ENCODE results near the gene IGSF9. TPM values are rescaled to one million over a fixed set of nuclear protein-coding genes. Genes with fewer than 3 reads are reported as not detected.

IGSF9 gene
- total and polyA plus RNA-seq, 2 of the 4 experiments (the other 2 are of a cell fraction), result 0.05 TPM; not detected in 1

DNA sequence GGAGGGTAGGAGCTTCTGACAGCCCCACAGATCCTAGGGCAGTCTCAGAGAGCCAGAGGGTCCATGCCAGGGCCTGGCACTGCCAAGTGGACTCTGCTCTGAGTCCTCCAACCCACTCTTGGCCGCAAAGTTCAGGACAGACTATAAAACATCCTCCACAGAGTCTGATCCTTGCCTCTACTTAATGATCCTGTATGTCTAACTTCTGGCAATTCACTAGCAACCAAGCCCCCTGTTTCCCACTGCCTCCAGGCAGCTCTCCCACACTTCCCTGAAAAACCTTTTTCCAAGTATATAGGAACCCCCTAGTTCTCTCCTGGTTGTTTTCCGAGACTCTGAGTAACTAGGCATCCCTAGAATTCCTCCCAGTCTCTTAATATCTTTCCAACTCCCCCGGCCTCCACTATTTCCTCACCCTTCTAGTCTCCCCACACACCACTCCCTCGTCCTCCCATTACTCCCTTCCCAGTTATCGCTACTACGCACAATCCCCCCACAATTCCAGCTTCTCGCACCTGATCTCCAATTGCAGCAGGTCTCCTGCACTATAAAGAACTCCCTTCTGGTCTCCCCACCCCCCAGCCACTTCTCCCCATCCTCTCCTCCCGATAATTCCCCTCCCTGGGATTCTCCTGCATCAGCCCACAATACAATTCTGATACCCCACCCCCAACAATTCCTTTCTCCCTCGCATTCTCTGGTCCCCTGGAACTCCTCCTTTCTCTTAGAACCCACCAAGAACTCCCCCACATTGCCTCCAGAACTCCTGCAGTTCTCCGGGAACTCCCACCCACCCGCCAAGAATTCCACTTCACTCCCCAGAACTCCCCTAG lies 574 bp downstream of the IGSF9 start (continued):
- TF ChIP-seq MAFK (IDR thresholded peaks at IDR 0.05; ENCODE audit: low read depth, low read length), result no peak

DNA sequence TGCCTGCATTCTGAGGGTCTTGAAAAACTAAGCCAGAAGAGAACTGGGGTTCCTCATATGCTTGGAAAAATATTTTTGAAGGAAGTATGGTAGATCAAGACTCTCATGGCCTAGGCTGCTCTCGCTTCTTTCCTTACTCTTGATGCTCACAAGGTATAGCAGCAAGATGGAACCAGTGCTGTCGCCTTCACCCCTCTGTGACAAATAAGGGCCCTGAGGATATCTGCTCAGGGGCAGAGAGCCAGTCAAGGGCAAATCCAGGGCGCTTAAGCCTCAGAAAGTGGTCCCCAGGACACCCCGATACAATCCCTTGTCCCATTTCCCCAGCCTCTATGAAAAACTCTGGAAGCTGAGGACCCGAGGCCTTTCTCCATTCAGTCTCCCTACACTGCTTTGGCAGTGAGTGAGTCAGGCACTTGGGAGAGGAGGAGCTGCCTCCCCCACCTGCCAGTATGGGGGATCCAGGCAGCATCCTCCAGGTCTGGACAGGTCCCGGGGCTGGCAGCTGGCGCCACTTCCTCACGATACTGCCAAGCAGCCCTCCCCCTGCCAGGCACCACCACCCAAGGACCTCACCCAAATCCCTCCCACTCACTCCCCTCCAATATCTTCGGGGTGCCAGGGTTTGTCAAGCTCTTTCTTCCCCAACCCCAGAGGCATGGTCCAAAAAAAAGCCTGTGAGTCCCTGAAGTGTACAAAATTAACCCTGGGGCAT lies 1.3 kb downstream of the IGSF9 start:
- intact Hi-C loops (cut with micrococcal nuclease) (loop anchor here (2.0 to 10.0 kb wide), 2 partner anchors 63 to 431 kb away; no protein-coding TSS in a partner anchor), dilution Hi-C loops (cut with HindIII; ENCODE audit: low sequenced_read_pairs, unreplicated experiment) (no loop called here), in situ Hi-C loops (cut with MboI; ENCODE audit: low sequenced_read_pairs) (no loop called here)
- no peaks in the 10 kb centered on the region for H3K9me1 ChIP-seq (ENCODE audit: insufficient read depth, low read length)
- H3K36me3 ChIP-seq (ENCODE audit: control insufficient read depth, insufficient read depth, low read length), result no peaks in the 10 kb centered on the region
- no peak overlapping the region for H3K23ac ChIP-seq (ENCODE audit: low read depth, low read length)
- POLR2A ChIA-PET (ENCODE audit: unreplicated experiment), result no interaction called here
- no peak for TF ChIP-seq MAFK (IDR thresholded peaks at IDR 0.05; ENCODE audit: low read depth, low read length)
- no peak for TF ChIP-seq SMC3 (IDR thresholded peaks at IDR 0.05; ENCODE audit: low read depth, low read length)
- TF ChIP-seq MAZ (IDR thresholded peaks at IDR 0.05; ENCODE audit: borderline replicate concordance, low read depth, low read length), result no peak
- TF ChIP-seq FOS (IDR thresholded peaks at IDR 0.05; ENCODE audit: low read depth, low read length), result no peak
- TF ChIP-seq, protein P1, sequence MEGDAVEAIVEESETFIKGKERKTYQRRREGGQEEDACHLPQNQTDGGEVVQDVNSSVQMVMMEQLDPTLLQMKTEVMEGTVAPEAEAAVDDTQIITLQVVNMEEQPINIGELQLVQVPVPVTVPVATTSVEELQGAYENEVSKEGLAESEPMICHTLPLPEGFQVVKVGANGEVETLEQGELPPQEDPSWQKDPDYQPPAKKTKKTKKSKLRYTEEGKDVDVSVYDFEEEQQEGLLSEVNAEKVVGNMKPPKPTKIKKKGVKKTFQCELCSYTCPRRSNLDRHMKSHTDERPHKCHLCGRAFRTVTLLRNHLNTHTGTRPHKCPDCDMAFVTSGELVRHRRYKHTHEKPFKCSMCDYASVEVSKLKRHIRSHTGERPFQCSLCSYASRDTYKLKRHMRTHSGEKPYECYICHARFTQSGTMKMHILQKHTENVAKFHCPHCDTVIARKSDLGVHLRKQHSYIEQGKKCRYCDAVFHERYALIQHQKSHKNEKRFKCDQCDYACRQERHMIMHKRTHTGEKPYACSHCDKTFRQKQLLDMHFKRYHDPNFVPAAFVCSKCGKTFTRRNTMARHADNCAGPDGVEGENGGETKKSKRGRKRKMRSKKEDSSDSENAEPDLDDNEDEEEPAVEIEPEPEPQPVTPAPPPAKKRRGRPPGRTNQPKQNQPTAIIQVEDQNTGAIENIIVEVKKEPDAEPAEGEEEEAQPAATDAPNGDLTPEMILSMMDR (conservative IDR thresholded peaks at IDR 0.05; ENCODE audit: low read depth, low read length), result no peak
- no peak for TF ChIP-seq RCOR1 (IDR thresholded peaks at IDR 0.05; ENCODE audit: insufficient replicate concordance, low read length)
- TF ChIP-seq BHLHE40 (IDR thresholded peaks at IDR 0.05; ENCODE audit: low read depth, low read length), result no peak
- TF ChIP-seq RAD21 (IDR thresholded peaks at IDR 0.05; ENCODE audit: low read length), result no peak
- no peak for TF ChIP-seq CHD1 (IDR thresholded peaks at IDR 0.05; ENCODE audit: low read depth, low read length)
- TF ChIP-seq, protein P2, sequence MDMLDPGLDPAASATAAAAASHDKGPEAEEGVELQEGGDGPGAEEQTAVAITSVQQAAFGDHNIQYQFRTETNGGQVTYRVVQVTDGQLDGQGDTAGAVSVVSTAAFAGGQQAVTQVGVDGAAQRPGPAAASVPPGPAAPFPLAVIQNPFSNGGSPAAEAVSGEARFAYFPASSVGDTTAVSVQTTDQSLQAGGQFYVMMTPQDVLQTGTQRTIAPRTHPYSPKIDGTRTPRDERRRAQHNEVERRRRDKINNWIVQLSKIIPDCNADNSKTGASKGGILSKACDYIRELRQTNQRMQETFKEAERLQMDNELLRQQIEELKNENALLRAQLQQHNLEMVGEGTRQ (IDR thresholded peaks at IDR 0.05; ENCODE audit: low read depth, low read length), result no peak
- DNase-seq, result no peak
- H2BK120ac ChIP-seq (ENCODE audit: low read depth, low read length), result no peak overlapping the region
- H3K14ac ChIP-seq (replicated peaks; ENCODE audit: low read depth, low read length), result no peak overlapping the region
- H3K56ac ChIP-seq (ENCODE audit: extremely low read depth, insufficient read depth, low read length), result no peak overlapping the region
- no peak overlapping the region for H2BK20ac ChIP-seq (ENCODE audit: low read depth, low read length)
- no peaks in the 10 kb centered on the region for H3K79me1 ChIP-seq (ENCODE audit: low read depth in 1 of 2, low read length in 2 of 2)
- 89% methylated on average over 2 of the region's 9 CpGs; no CpG with 5 or more reads in 1 of the 2 experiments for WGBS, 2 experiments (ENCODE audit: extremely low coverage in 2 of 2, insufficient read length in 1 of 2)
- H3K18ac ChIP-seq (ENCODE audit: low read depth, low read length), result no peak overlapping the region
- H2BK15ac ChIP-seq (ENCODE audit: low read depth, low read length), result no peak overlapping the region
- H2BK5ac ChIP-seq (ENCODE audit: low read depth, low read length, poor library complexity, severe bottlenecking), result no peak overlapping the region
- H4K20me1 ChIP-seq (ENCODE audit: insufficient read depth, low read length), result no peaks in the 10 kb centered on the region
- CTCF ChIA-PET, result no interaction called here
- H3K4ac ChIP-seq (ENCODE audit: low read depth, low read length), result no peak overlapping the region
- H4K5ac ChIP-seq (ENCODE audit: low read depth, low read length), result no peak overlapping the region
- H3K4me1 ChIP-seq (ENCODE audit: control insufficient read depth, insufficient read depth, low read length), result no peaks in the 10 kb centered on the region
- H3K27ac ChIP-seq (ENCODE audit: insufficient read depth, low read length), result no peak overlapping the region
- no TSS peak for BruUV-seq (replicated peaks)
- H3K9ac ChIP-seq (ENCODE audit: low read depth, low read length), result no peak overlapping the region
- no peak for ATAC-seq (ENCODE audit: low read depth)
- H3K4me2 ChIP-seq (ENCODE audit: low read depth, low read length), result no peak overlapping the region
- H4K8ac ChIP-seq (ENCODE audit: low read depth in 2 of 2, low read length in 2 of 2), result no peak overlapping the region
- H3K4me3 ChIP-seq (ENCODE audit: insufficient read depth, low read depth, low read length), result no peak overlapping the region
- no peak overlapping the region for H2AFZ ChIP-seq (replicated peaks; ENCODE audit: low read length, poor library complexity)
- peaks cover 69% of the 10 kb centered on the region for H3K27me3 ChIP-seq (ENCODE audit: control insufficient read depth, insufficient read depth, low read length)
- no peak overlapping the region for H4K91ac ChIP-seq (ENCODE audit: insufficient read depth, low read depth, low read length)
- H2AK5ac ChIP-seq (ENCODE audit: low read depth, low read length), result no peak overlapping the region
- H2AK9ac ChIP-seq (replicated peaks; ENCODE audit: low read depth, low read length, poor library complexity), result no peak overlapping the region
- H3K9me3 ChIP-seq (ENCODE audit: control insufficient read depth, insufficient read depth, low read length), result no peaks in the 10 kb centered on the region

Data from IMR-90 (cell line).